Keratinocyte (primary cell): ENCODE data around the gene NDUFV1.

Experiments used
- EZH2 ChIP-seq: IDR thresholded peaks from one replicate; pipeline ENCODE4 v1.6.1; 2012; ENCODE audit warnings: inconsistent platforms, mild to moderate bottlenecking, low read length, moderate library complexity
- TF ChIP-seq, protein P1 (sequence below), 3 experiments: IDR thresholded peaks in 1 of 3; conservative IDR thresholded peaks in 1 of 3; optimal IDR thresholded peaks in 1 of 3; 2 replicates in 2 of 3; 3 replicates in 1 of 3; pipeline versions ENCODE3 to v1.5.1; 2011; ENCODE audit warnings: low read length in 3 of 3, mild to moderate bottlenecking in 3 of 3, moderate library complexity in 2 of 3, control low read depth in 1 of 3, inconsistent platforms in 1 of 3; ENCODE audit not compliant: insufficient read depth in 2 of 3; ENCODE audit errors: extremely low read depth in 1 of 3

DNA sequence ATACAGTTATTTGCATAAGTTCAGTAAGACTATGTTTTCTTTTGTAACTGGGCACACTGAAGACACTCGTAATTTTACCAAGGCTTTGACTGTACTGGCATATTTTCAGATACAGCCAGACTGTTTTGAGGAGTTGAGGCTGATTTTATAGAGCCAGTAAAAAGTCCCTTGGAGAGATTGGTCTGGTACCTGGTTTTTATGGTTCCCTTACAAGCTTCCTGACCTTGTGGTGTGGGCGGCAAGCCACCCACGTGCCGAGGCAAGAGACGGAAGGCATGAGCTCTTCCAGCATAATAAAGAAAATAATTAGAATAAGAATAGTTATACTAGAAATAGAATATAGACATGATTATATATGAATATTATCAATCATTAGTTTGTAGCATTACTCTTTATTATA, 34.4 kb upstream of the NDUFV1 start:
- TF ChIP-seq, protein P1, sequence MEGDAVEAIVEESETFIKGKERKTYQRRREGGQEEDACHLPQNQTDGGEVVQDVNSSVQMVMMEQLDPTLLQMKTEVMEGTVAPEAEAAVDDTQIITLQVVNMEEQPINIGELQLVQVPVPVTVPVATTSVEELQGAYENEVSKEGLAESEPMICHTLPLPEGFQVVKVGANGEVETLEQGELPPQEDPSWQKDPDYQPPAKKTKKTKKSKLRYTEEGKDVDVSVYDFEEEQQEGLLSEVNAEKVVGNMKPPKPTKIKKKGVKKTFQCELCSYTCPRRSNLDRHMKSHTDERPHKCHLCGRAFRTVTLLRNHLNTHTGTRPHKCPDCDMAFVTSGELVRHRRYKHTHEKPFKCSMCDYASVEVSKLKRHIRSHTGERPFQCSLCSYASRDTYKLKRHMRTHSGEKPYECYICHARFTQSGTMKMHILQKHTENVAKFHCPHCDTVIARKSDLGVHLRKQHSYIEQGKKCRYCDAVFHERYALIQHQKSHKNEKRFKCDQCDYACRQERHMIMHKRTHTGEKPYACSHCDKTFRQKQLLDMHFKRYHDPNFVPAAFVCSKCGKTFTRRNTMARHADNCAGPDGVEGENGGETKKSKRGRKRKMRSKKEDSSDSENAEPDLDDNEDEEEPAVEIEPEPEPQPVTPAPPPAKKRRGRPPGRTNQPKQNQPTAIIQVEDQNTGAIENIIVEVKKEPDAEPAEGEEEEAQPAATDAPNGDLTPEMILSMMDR (optimal IDR thresholded peaks at IDR 0.05 in 1 of 3, IDR thresholded peaks at IDR 0.05 in 1 of 3, conservative IDR thresholded peaks at IDR 0.05 in 1 of 3; ENCODE audit: extremely low read depth in 1 of 3, insufficient read depth in 2 of 3, low read length in 3 of 3): no peak
- TF ChIP-seq EZH2: no peak
